CD4-positive, alpha-beta T cell (primary cell): ENCODE measurements around the gene SFSWAP. TPM values are rescaled to one million over a fixed set of nuclear protein-coding genes. Genes with fewer than 3 reads are reported as not detected.
A peak's percentile ranks its signal among the peaks of the same experiment; 100 is the strongest.

ENCODE experiments used
- ATAC-seq: fragments of 200-7000 bp; cut with Tn5 transposase; one replicate; pipeline ENCODE4 v1.10.0; 2022; ENCODE audit warnings: mild to moderate bottlenecking; ENCODE audit not compliant: poor library complexity
- CTCF ChIA-PET: fragments of 350-600 bp; sonication (Branson Sonifier 250); formaldehyde crosslinking; loops from one replicate; lab custom pipeline; 2021; ENCODE audit warnings: antibody characterized with exemption, inconsistent platforms; lab: Charles Lee
- POLR2A ChIA-PET: fragments of 350-600 bp; sonication (Branson Sonifier 250); formaldehyde crosslinking; loops from one replicate; lab custom pipeline; 2021; ENCODE audit warnings: antibody characterized with exemption, inconsistent platforms; lab: Charles Lee
- DNase-seq, 14 experiments: peaks; one replicate each; pipeline ENCODE4 v3.0.0-alpha.2; 2013 to 2020; ENCODE audit warnings: mixed read lengths in 2 of 14
- H3K27ac ChIP-seq, 2 donors: one replicate each; pipeline versions ENCODE4 v1.5.1 to v1.7.0; 2013; ENCODE audit warnings: low read length in 2 of 2, low read depth in 1 of 2, mild to moderate bottlenecking in 1 of 2
- H3K27me3 ChIP-seq, 2 experiments: 1 replicate in 1 of 2; 2 replicates in 1 of 2; pipeline versions ENCODE4 v1.6.1 to v1.7.0; 2013; ENCODE audit warnings: low read length in 2 of 2, control low read depth in 1 of 2, mild to moderate bottlenecking in 1 of 2, moderate library complexity in 1 of 2; ENCODE audit not compliant: insufficient read depth in 2 of 2, control insufficient read depth in 1 of 2
- H3K36me3 ChIP-seq: one replicate; pipeline ENCODE4 v1.6.1; 2013; ENCODE audit warnings: low read length, control low read depth; ENCODE audit not compliant: insufficient read depth
- H3K4me1 ChIP-seq: one replicate; pipeline ENCODE4 v1.6.1; 2013; ENCODE audit warnings: low read length, control low read depth; ENCODE audit not compliant: insufficient read depth
- H3K4me3 ChIP-seq: one replicate; pipeline ENCODE4 v1.5.1; 2013; ENCODE audit warnings: mild to moderate bottlenecking, low read length, moderate library complexity
- H3K9me3 ChIP-seq, 2 experiments: 1 replicate in 1 of 2; 2 replicates in 1 of 2; pipeline versions ENCODE4 v1.6.1 to v1.7.0; 2013; ENCODE audit warnings: low read length in 2 of 2, mild to moderate bottlenecking in 2 of 2, control low read depth in 1 of 2, moderate library complexity in 1 of 2; ENCODE audit not compliant: control insufficient read depth in 1 of 2, insufficient read depth in 1 of 2
- H3K27ac Mint-ChIP-seq: one replicate; pipeline ENCODE4 v1.8.0; 2020; ENCODE audit warnings: mixed read lengths
- H3K27me3 Mint-ChIP-seq: one replicate; pipeline ENCODE4 v1.8.0; 2021; ENCODE audit warnings: mixed read lengths
- H3K36me3 Mint-ChIP-seq: one replicate; pipeline ENCODE4 v1.8.0; 2021; ENCODE audit warnings: low read depth, mixed read lengths
- H3K4me1 Mint-ChIP-seq: one replicate; pipeline ENCODE4 v1.8.0; 2021; ENCODE audit warnings: low read depth, mixed read lengths
- H3K4me3 Mint-ChIP-seq: one replicate; pipeline ENCODE4 v1.8.0; 2020; ENCODE audit warnings: mild to moderate bottlenecking, mixed read lengths
- H3K9me3 Mint-ChIP-seq: one replicate; pipeline ENCODE4 v1.8.0; 2020; ENCODE audit warnings: mixed read lengths
- intact Hi-C, 2 experiments: fragments of 100-400 bp; cut with DNase I in 1 of 2; cut with micrococcal nuclease in 1 of 2; formaldehyde crosslinking; loops; one replicate each; pipeline versions ENCODE4 v1.15.1 to v1.9.0; 2023 to 2025; cut with DNase I, micrococcal nuclease
- total RNA-seq, 174 experiments: library from RNA in 2 of 174; stranded (reverse) in 2 of 174; gene quantifications; one replicate each; pipeline ENCODE4 v1.2.3 and lab custom pipeline; 2021 to 2026
- TF ChIP-seq, protein P1 (sequence below): fragments of 200-600 bp; IDR thresholded peaks from one replicate; pipeline ENCODE4 v1.8.0; 2022; ENCODE audit warnings: antibody characterized with exemption, mild to moderate bottlenecking

Gene SFSWAP
- total RNA-seq, 2 experiments from 2014 or later, result 88.7 to 98.4 TPM

DNA sequence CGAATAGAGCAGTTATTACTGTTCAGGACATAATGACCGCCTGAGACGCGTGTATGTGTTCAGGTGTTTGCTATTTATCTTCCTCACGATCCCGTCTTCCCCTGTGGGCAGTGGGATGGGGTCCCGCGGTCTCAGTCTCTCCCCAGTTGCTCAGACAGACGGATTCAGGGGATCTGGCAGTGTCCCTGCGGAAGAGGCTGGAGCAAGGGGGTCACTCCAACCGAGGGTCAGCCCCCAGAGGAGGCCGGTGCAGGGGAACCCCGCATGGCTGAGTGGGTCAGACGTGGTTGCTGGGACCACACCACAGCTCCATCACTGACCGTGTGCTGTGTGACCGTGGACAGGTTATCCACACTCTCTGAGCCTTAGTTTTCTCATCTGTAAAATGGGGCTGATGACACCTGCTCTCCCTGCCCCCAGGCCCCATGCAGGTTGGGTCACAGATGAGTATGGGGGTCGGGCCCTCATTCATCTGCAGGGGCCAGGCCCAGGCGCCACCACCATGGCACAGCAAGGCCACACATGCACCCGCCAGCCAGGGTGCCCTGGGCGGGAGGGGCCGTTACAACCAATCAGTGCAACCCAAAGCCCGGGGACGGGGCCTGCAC is 122.5 kb downstream of the SFSWAP start:
- ATAC-seq, result no peak
- intact Hi-C loops, result loop anchor here (10.0 kb wide), 2 partner anchors 111 to 729 kb away; partner anchors contain the start of gene EP400 (in 1 of the 2)
- Mint-ChIP-seq H3K9me3 (no peaks in the 10 kb centered on the region), H3K27ac (no peak overlapping the region), H3K4me3 (no peak overlapping the region), H3K4me1 (peaks cover 13% of the 10 kb centered on the region), H3K27me3 (peaks cover 28% of the 10 kb centered on the region), H3K36me3 (no peaks in the 10 kb centered on the region)
- peaks cover 23% of the 10 kb centered on the region for H3K4me1 ChIP-seq
- no peaks in the 10 kb centered on the region for H3K36me3 ChIP-seq
- ChIA-PET CTCF (no interaction called here), POLR2A (no interaction called here)
- no peak for DNase-seq
- H3K27ac ChIP-seq, result no peak overlapping the region
- peaks cover 22 to 27% of the 10 kb centered on the region in 2 experiments for H3K27me3 ChIP-seq
- no peak overlapping the region for H3K4me3 ChIP-seq
- peaks cover 0 to 17% of the 10 kb centered on the region in 2 experiments for H3K9me3 ChIP-seq
- TF ChIP-seq, protein P1, sequence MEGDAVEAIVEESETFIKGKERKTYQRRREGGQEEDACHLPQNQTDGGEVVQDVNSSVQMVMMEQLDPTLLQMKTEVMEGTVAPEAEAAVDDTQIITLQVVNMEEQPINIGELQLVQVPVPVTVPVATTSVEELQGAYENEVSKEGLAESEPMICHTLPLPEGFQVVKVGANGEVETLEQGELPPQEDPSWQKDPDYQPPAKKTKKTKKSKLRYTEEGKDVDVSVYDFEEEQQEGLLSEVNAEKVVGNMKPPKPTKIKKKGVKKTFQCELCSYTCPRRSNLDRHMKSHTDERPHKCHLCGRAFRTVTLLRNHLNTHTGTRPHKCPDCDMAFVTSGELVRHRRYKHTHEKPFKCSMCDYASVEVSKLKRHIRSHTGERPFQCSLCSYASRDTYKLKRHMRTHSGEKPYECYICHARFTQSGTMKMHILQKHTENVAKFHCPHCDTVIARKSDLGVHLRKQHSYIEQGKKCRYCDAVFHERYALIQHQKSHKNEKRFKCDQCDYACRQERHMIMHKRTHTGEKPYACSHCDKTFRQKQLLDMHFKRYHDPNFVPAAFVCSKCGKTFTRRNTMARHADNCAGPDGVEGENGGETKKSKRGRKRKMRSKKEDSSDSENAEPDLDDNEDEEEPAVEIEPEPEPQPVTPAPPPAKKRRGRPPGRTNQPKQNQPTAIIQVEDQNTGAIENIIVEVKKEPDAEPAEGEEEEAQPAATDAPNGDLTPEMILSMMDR, result no peak

DNA sequence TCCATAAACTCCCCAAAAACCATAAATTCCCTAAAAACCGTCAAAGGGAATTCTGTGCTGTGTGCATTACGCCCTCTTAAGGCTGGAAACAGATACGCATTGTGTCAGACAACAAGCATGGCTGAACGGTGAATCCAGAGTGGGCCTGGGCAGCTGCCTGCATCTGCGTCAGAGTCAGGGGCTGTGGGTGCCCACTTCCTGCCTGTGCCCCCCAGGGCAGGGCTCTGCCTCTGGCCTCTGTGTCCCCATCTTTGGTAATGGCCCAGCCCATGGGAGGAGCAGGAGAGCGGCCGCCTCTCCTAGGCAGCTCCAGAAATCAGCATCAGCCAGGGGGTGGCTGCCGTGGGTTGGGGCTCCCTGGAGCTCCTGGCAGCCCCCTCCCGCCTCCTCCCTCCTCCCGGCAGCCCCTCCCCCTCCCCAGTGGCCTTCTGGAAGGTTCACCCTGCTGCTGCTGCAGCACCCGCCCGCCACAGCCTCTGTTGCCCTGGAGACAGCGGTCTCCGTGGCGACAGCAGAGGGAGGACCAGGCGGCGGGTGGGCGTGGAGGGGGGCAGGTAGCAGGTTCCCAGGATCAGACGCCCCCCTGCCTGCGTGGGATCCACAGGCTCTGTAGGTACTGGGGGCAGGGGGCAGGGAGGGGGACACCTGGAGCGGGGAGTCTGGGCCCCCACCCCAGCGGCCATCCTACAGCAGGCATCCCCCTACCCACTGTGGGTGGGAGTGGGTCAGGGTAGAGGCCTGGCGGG is 123.2 kb downstream of the SFSWAP start:
- DNase-seq (no peak), ATAC-seq (no peak)
- H3K27me3 ChIP-seq, result peaks cover 20 to 21% of the 10 kb centered on the region in 2 experiments
- H3K27me3 Mint-ChIP-seq, result peaks cover 28% of the 10 kb centered on the region
- intact Hi-C loops, result loop anchor here (10.0 kb wide), 2 partner anchors 111 to 729 kb away; partner anchors contain the start of gene EP400 (in 1 of the 2)
- H3K4me3 Mint-ChIP-seq, result no peak overlapping the region
- no peak overlapping the region for H3K27ac Mint-ChIP-seq
- CTCF ChIA-PET, result no interaction called here
- no peaks in the 10 kb centered on the region for H3K36me3 Mint-ChIP-seq
- H3K9me3 Mint-ChIP-seq, result no peaks in the 10 kb centered on the region
- H3K4me1 ChIP-seq, result peaks cover 20% of the 10 kb centered on the region
- H3K36me3 ChIP-seq, result no peaks in the 10 kb centered on the region
- H3K4me3 ChIP-seq, result no peak overlapping the region
- TF ChIP-seq, protein P1, result no peak
- POLR2A ChIA-PET, result no interaction called here
- peaks cover 0 to 16% of the 10 kb centered on the region in 2 experiments for H3K9me3 ChIP-seq
- peaks cover 12% of the 10 kb centered on the region for H3K4me1 Mint-ChIP-seq
- H3K27ac ChIP-seq, result no peak overlapping the region

DNA sequence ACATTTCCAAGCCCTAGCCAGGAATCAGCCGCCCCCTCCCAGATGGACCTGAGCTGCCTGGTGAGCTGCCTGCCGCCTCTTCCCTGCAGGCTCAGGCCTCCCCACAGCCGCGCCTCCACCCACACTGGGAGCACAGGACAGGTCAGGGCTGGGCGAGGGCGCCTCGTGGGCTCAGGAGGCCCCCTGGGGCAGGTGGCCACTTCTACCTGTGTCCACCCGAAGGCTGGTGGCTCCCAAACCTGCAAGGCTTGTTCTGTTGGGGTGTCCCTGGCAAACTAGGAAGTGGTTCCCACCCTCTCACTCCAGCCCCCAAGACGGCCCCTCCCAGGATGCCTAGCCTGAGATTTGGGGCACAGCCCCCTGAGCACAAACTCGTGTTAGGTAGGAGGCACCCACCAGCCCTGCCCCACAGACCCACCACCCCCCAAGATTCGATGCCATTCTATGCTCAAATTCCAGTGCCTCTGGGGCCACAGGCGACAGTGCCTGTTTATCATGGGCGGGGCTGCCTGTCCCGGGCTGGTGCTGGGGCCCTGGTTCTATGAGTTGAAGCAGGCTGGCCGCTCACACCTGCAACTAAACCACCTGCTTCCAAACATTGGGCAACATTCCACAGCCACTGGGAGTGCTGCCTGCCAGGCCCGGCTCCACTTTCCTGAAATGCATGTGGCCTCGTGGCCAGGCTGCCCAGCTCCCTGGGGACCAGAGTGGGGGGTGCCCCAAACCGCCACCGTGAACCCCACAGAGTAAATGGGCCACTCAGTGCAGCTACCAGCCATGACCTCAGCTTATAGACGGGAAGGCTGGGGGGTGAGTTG is 124.1 kb downstream of the SFSWAP start:
- H3K27ac ChIP-seq, result no peak overlapping the region
- TF ChIP-seq, protein P1, result no peak
- H3K4me1 ChIP-seq, result peaks cover 11% of the 10 kb centered on the region
- intact Hi-C loops, result loop anchor here (5.0 to 10.0 kb wide), 3 partner anchors 110 to 730 kb away; partner anchors contain the start of gene EP400 (in 1 of the 2)
- DNase-seq, result peak in 1 of 14 experiments; percentile 14
- H3K9me3 ChIP-seq, result peaks cover 0 to 6% of the 10 kb centered on the region in 2 experiments
- peaks cover 11 to 12% of the 10 kb centered on the region in 2 experiments for H3K27me3 ChIP-seq
- H3K27me3 Mint-ChIP-seq, result peaks cover 20% of the 10 kb centered on the region
- no peaks in the 10 kb centered on the region for H3K36me3 Mint-ChIP-seq
- ChIA-PET POLR2A (no interaction called here), CTCF (no interaction called here)
- ATAC-seq, result no peak
- H3K27ac Mint-ChIP-seq, result no peak overlapping the region
- no peak overlapping the region for H3K4me3 Mint-ChIP-seq
- H3K9me3 Mint-ChIP-seq, result no peaks in the 10 kb centered on the region
- no peaks in the 10 kb centered on the region for H3K36me3 ChIP-seq
- no peak overlapping the region for H3K4me3 ChIP-seq
- H3K4me1 Mint-ChIP-seq, result peaks cover 7% of the 10 kb centered on the region
